ENCODE data around the gene ITIH4.

GRCh38 chr3:52790741-52791140, 39.7 kb downstream of the ITIH4 start:
- TF ChIP-seq CTCF (IDR thresholded peaks at IDR 0.05) (no peak), POLR2A (IDR thresholded peaks at IDR 0.05; ENCODE audit: low read depth) (no peak), EP300 (IDR thresholded peaks at IDR 0.05) (no peak), POLR2AphosphoS5 (IDR thresholded peaks at IDR 0.05) (no peak)

Measured in esophagus muscularis mucosa (tissue), 4 donors.